ENCODE data around the gene UNC13C.
A peak's percentile ranks its signal among the peaks of the same experiment; 100 is the strongest.
"Not testable (repeated sequence)": the region's sequence is repeated elsewhere in the genome, so short reads cannot be mapped to it uniquely, and the experiment has no call there.

The UNC13C gene

DNA sequence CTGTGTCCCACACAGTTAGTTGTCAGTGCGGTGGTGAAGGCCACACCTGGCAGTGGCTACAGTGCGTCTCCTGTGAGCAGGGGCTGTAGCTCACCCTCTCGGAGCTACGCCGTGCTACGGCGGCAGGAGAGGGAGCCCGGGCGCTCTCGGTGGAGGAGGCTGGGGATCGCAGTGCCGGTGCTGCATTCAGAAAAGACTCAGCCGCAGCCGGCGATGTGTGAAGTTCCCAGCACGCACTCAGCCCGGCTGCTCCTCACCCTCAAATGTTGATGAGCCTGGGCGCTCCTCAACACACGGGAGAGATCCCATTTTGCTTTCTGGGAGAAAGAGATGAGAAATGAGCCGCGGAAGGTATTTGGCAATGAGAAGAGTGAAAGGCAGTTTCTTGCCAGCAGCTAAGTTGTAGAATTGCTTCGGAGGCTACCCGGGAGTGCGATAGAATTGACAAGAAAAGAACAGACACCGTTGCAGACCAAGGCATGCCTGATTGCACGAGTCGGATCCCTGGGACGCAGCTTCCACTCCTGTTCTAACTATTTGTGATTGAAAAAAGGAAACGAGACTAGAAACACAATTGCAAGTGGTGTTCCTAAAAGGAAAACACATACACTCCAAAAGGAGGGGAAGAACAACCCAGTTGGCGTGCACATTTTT lies at the start of gene UNC13C:
Gene UNC13C (plus strand): TSS at position 189 of the 654 bp plus-strand sequence. CDS start 34,463 bp downstream, outside the sequence.
- peak; percentile 71 for DNase-seq

GRCh38 chr15:53936137-53936536 lies 42.1 kb upstream of the UNC13C start:
- DNase-seq = no peak

DNA sequence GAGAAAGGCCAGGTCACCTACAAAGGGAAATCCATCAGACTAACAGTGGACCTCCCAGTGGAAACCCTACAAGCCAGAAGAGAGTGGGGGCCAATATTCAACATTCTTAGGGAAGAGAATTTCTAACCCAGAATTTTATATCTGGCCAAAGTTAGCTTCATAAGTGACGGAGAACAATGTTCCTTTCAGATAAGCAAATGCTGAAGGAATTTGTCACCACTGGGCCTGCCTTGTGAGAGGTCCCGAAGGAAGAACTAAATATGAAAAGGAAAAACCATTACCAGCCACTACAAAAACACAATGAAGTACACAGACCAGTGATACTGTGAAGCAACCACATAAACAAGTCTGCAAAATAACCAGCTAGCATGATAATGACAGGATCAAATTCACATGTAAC lies 40.6 kb upstream of the UNC13C start:
- not testable (repeated sequence) for DNase-seq

- no peak for DNase-seq
Observed at GRCh38 chr15:53950572-53950971, 27.7 kb upstream of the UNC13C start.

- DNase-seq = no peak
Observed at GRCh38 chr15:53955396-53955795, 22.8 kb upstream of the UNC13C start.

GRCh38 chr15:53962646-53963561 lies 15.3 kb upstream of the UNC13C start:
- peak; percentile 74 for DNase-seq

DNA sequence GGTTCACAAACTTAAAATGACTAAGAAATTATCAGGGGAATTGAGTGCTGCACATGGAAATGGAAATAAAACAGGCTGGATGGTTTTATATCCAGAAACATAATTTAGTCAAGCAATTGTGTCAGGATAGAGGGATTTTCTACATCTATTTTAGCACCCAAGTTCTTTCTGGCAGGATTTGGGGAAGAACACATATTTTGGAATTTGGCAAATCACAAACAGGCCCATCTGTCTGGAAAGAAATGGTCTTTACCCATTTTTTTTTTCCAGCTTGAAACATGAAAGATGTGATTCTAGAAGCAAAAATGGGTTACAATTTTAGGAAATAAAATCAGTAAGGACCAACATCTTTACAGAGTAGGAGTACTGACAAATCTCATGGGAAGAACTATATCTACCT lies 14.4 kb upstream of the UNC13C start:
- no peak for DNase-seq

GRCh38 chr15:53974121-53974520 lies 4.1 kb upstream of the UNC13C start:
- peak; percentile 71 for DNase-seq

GRCh38 chr15:53974813-53975212 lies 3.4 kb upstream of the UNC13C start:
- DNase-seq = peak; percentile 46

DNA sequence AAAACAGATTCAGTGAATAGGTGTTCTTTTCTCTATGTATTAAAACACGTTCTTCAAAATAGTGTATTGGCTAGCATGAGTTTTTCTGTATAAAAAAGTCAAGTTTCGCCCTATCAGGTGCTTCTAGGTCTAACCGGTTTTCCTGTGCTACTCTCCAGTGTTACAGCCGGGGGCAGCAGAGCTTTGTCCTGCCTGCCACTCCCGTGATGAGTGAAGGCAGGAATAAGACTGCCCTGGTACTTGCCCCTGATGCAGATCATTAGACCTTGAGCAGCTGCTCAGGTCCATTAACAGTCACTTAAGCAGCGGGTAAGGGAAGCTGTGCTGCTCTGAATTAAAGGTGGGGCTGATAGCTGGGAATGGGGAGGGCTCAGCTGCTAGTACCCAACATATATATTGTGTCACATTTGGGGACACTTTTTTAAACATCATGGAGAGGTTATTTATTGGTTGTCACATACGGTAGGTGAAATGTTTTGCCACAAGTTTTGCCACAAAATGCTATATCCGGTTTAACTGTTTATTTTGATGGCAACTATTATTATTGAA lies 1.3 kb upstream of the UNC13C start:
- peak; percentile 86 for DNase-seq

- no peak for DNase-seq
Observed at GRCh38 chr15:53979051-53979788, 979 bp downstream of the UNC13C start.

DNA sequence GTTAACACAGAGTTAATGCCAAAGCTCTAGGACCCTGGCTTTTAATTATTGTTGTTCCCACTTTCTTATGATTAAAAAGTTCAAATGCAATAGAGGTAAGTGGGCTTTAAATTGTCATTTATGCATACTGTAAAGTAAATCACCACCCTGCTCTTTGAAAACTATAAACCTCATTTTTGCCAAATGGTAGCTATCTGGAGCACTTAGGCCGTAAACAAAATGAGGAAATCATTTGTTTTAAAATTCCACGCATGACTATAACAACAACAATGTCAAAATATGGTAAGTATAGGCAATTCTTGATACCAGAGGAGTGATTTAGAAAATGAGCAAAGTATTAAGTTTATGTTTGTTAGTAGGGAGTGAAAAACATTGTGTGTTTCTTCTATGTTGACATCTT lies 1.8 kb downstream of the UNC13C start:
- DNase-seq = no peak

GRCh38 chr15:53982071-53982680 lies 3.9 kb downstream of the UNC13C start:
- DNase-seq = no peak

DNA sequence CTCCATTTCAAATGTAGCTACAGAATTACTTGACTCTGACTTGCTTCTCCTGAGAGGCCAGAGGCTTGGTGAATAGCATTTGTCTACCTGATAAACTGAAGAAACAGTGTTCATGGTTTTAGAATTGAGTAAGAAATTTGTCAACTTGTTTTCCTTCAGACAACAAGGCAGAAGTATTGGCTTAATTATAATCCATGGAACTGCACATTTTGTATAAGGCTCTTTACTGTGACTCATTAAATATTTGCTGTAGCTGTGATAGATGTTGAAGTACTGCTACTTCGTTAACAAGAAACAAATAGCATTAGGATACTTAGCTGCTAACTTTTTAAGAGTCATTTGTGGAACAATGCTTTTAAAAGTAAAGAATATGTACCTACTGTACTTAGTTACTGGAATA lies 4.6 kb downstream of the UNC13C start:
- no peak for DNase-seq

DNA sequence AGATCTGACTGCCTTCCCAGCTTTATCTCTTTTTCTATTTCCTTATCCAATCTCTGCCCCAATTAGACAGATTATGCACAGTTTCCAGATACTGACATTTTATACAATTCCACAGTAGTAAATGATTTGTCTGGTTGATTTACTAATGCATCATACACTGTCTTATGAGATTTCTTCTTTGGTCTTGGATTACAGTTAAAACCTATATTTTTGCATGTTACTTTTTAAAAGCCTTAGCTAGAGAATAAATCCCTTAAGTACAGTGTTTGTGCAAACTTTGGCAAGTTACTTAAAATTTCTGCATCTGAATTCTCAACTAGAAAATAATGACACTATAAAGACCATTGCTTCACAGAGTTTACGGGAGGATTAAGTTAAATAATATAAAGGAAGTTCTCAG lies 6.0 kb downstream of the UNC13C start:
- no peak for DNase-seq

DNA sequence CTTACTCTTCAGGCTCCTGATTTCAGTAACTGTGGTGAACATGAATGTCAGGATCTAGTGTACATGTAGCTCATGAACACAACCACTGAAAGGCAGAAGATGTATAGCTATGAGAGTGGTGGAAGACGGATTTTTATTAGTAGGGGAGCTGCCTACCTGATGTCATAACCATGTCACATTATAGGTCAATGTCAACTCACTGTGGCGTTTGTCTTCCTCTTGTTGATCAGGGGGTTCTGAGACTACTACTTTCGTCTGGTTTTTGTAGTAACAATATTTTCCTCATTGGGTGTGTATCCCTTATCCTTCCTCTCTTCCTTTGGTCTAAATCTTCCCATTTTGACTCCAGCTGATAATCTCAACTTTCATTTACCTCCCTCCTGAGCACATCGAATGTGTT lies 7.3 kb downstream of the UNC13C start:
- no peak for DNase-seq

GRCh38 chr15:53987480-53987879 lies 9.2 kb downstream of the UNC13C start:
- no peak for DNase-seq

- no peak for DNase-seq
Observed at GRCh38 chr15:54007256-54007655, 29.0 kb downstream of the UNC13C start.

DNA sequence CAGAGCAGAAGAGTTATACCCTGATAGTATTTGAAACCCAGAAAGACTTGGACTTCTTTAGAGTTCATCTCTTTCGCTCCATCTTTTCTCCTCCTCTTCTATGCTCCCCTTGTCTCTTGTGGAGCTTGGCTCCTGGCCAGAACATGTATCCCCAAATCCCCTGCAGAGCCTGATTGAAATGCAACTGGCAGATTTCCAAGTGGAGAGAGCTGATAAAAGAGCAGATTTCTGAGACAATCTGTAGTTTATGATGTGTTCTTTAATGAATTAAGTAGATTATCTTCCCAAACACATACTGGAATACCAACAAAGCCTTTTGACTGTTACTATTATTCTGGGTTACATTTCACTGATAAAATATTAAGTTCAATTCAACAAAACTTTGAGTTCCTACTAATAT lies 33.4 kb downstream of the UNC13C start:
- peak; percentile 44 for DNase-seq

- DNase-seq = no peak
Observed at GRCh38 chr15:54014067-54014655, 35.9 kb downstream of the UNC13C start.

GRCh38 chr15:54017251-54017650 lies 39.0 kb downstream of the UNC13C start:
- no peak for DNase-seq

DNA sequence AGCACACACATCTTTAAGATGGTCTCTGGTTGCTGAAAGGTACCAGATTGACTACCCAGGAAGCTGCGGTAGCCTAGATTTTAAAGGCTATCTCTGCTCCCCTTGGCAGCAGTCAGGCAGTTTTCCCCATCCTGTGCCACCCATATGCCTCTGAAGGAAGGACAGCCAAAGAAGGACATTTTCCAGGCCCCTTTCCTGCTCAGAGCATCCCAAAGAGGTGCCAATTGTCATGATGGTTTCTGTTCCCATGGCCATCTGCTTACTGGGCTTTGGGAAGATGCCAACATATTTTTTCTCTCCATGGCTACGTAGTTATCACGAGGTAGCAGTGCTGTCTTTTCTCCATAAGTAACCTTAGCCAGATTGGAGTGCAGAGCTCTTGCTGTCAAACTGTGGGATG lies 39.7 kb downstream of the UNC13C start:
- no peak for DNase-seq
